AML-193 (cell line): ENCODE measurements around the gene GLI3.

Source experiments
- DNase-seq, 2 experiments: peaks; one replicate each; lab custom pipeline; 2025; lab: John Stamatoyannopoulos, UW

Gene GLI3

DNA sequence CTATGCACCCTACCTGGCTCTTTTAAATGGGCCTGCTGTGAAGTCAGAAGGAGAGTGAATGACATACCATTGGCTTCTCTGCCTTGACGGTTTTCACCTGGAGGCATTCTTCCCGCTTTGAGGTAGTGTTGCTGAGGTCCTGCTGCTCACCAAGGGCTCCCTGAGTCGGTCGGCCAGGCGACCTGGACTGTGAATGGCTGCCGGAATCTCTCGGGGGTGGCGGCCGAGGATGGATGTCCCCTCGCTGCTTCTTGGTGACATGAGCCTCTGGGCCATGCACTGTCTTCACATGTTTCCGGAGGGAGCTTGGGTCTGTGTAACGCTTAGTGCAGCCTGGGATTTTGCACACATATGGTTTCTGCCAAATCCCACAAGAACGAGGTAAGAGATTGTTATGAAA, 264.7 kb downstream of the GLI3 start:
- DNase-seq: no peak

DNA sequence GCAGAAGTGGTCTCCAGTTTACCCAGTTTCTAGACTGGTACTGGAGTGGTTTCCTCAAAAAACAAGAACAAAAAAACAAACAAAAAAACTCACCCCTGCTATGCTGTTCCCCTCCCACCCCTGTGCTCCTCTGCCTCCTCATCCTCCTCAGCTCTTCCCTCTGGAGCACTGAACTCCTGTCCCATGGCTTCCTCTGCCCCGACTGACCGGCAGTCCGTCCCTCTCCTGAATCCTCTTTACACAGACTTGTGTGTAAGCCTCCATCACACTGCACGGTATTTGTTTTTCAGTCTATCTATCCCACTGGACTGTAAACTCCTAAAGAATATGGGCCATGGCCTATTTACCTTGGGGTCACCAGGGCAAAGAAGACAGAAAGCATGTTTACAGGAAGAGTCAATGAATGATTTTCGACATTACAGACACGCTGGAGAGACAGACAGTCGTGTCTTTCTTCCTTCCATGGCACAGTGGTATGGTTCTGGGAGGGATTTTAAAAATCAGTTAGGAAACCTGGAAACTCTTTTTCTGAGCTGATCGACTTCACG, 265.3 kb downstream of the GLI3 start:
- no peak for DNase-seq

DNA sequence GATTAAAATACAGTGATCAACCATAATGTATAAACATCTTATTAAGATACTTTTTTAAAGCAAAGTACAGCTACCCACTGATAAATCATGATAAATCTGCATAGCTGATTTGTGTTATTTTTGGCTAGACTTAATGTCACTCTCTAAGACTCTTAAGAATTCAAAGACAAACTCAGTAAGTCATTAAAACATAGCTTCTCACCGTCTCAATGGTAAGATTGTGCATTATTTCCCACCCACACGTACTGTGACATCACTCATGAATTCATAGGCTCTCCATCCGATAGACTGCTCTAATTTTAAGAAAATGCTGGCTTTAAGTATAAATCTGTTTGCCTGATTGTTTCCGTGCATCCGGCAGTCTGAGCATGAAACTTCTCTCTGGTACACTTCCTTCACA, 266.1 kb downstream of the GLI3 start:
- DNase-seq: no peak

DNA sequence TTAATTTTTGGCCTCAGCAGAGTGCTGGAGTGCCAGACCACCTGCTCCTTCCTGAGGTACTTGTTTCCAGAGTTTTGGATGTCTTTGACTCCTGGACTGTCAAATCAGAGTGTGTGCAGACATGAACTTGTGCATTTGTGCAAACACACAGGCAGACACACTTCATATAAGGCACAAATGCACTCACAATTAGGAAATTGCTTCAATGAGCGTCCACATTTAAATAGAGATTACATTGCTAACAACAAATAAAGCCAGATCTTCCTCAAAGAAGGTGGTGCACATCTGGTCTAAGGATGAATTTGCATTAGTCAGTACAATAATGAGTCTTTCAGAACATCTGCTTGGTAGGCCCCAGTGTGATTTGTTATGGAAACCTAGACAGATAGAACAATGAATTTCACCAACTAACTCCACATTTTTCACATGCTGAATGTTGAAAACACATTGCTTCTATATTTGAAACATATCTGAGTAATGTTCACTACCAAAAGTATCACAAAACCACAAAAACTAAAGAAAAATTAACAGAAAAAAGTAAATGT, 267.4 kb downstream of the GLI3 start:
- DNase-seq: no peak

DNA sequence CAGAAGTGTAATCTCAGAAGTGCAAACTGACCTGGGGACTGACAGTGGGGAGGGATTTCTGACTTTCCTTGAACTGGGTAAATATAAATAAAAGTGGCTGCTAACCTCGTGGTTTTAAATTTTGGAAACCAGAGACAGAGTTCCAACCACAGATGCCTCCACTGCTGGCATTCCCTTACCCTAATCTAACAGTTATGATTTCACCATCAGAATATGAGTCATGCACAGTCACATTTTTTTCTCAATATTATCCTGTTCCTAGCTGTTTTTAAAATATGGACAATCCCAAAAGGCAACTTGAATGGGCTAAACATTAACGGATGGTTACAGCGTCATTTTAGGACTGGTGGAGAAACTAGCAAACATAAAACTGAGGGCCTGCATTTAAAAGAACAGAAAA, 269.9 kb downstream of the GLI3 start:
- peak in 1 of 2 experiments; percentile 30 for DNase-seq

DNA sequence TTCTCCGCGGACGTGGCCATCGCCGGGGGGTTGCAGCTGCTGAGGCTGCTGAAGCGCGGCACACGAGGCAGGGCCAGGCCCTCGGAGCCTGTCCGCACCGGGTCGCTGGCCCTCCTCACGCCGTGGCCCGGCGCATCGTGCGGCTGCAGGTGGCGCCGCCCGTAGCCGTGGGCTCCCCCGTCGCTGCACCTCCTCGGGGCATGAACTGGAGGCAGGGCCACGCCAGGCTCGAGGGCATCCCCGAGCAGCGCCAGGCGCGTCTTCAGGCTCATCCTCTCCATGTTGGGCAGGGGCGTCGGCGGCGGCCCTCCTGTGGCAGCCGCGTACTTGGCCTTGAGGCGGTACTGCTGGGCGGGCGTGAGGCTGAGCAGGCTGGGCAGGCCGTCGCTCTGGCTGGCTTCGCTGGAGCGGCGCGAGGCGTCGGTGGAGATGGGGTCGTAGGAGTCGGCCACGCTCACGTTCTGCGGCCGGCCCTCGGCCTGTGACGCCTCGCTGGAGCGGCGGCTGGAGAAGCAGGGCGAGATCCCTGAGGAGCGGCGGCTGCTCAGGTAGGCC, 271.0 kb downstream of the GLI3 start:
- DNase-seq: no peak

DNA sequence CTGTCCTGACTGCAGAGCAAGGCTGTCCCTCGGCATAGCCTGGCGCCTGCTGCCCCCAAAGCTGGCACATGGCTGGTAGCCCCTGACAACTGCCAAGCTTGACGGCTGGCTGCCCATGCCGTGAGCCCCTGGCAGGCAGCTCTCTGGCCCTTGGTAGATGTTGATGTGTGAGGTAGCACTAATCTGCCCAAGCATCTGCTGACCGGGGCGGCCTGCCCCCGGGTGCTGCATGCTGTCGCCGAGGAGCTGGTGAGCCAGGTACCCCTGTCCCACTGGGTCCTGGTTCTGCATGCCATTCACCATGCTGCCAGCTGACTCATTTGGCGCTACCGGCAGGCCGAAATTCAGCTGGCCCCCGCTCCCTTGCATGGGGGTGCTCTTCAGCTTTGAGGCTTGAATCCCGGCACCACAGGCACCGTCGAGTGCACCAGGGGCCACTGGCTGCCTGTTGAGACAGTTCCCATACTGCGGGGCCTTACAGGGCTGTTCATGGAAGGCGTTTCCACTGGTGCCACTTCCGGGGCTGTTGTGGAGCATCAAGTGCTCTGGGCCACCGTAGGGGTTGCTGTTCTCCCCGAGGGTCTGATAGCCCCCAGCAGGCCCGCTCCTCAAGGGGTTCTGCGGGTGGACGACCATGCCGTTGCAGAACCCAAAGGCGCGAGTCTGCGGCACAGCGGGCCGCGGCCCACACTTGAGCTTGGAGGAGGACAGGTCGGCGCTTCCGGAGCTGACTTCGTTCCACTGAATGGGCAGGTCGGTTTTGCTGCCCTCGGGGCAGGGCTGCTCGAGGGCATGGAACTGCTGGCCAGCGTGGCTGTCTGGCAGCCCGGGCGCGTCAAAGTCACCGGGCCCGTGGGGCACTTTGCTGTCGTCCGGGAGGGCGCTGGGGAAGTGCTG, 271.9 kb downstream of the GLI3 start:
- DNase-seq: no peak

DNA sequence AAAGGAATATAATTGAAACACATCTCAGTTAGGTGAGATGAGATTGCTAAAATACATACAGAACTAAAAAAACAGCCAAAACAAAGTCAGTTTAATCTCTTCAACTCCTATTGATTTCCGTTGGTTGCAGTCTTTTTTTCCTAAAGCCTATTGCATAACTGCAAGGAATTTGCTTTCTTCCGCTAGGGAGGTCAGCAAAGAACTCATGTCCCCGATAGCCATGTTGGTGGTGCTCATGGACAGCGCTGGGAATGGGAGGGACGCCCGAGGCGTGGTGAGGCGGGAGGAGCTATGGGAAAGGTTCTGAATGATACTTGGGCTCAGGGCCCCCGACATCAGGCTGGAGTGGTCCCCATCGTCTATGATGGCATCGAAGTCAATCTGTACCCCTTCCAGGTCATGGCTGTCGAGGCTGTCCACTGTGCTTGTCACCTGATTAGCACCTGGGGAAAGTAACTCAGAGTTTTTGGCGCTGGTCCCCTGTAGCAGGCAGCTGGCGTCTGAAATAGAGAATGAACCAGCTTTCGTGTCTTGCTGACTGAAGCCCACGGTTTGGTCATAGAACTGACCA, 272.7 kb downstream of the GLI3 start:
- DNase-seq: no peak

DNA sequence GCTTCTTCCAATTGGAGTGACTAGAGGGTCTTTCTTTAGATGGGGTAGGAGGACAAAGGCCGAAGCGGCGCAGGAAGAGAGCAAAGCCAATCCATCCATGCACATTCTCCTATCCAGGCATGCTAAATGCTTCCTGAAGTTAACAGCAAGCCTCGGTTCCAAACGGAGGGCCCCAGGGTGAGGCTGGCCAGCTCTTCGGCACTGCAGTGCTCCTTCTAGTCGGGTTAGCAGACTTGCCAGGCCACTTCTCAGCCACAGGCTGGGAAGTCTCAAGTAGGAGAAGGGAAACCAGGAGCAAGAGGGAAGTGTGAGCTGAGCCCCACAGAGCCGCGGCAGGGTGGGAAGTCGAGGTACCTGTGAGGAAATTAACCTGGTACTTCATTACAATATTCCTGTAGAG, 280.3 kb downstream of the GLI3 start:
- DNase-seq: no peak

DNA sequence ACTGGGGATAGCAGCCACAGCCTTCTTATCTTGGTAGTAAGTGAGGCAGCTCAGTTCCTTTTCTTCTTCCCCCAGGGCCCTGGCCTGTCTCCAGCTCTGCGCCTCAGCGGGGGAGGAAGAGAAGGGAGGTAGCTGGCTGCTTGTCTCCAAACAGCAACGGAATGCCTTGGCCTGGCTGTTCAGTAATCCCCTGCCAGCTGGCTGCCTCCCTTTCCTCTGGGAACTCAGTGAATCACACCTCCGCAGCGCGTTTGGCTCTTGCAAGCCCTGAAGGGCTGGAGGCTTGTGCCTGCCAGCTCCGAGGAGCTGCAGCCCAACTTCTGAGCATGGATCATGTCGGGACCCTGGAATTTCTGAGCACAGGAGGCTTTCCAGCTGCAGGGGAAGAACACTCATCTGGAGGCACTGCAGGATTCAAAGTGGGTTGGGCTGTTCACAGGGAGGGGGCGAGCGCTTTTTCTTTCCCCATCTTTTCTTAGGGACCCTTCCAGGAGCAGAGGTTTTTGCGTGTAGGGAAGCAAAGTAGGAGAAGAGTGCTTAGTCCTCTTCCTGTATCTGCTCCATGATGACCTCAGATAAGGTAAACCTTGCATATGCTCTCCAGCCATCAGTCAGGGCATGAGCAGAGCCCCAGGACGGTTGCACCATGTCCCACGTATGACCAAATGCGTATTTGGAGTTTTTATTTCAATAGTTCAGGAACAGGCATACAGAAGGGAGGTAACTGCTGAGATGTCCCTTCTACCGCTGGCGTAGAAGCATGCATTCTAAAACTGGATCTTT, 280.9 kb downstream of the GLI3 start:
- DNase-seq: peak; percentile 78 to 79

DNA sequence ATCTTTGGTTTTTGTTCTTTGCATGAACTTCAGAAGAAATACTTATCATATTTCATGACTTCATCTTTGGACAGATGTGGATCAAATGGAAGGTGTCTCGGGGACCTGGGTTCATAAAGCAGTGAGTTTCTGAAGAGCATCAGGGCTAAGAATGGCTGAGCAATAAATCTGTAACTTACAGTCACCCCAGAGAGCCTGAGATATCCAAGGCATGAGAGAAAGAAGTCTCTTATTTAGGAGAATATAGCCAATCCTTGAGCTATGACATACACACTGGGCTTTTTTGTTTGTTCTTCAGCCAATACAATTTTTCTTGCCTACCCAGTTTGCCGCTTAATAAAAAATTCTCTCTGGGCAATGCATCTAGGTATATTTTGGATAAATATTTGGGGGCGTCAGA, 281.6 kb downstream of the GLI3 start:
- no peak for DNase-seq

DNA sequence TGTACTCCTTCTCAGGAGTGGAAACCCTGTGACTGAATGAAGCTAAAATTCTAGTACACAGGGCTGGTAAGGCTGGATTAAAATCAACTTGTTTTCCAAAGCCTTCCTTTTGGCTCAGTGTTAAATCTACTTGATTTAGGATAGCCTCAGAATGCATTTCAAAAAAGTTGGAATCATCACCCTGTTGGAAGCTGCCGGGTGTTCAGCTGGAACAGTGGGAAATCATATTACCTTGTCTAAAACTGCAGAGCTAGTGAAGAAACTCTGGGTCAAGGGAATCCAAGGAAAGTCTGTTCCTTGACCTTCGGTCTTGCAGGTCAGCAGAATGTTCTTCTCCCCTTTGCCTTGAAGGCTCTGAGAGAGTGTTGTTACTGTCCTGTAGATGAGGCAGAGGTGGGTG, 282.0 kb downstream of the GLI3 start:
- DNase-seq: no peak

DNA sequence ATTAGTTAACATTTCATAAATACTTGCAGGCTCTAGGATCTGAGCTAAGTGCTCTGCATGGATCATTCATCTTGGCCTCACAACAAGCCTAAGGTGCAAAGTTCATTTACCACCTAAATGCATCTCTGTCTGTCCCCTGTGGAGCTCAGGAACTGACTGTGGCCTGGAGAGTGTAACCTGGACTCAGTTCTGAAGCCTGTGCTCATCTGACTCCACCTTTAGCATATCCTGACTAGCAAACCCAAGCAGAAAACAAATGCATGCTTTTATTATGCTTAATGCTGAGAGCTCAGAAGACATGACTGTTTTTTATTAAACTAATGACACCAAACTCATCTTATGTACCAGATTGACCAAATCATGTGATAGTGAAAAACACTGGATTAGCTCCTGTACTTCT, 288.5 kb downstream of the GLI3 start:
- DNase-seq: no peak

DNA sequence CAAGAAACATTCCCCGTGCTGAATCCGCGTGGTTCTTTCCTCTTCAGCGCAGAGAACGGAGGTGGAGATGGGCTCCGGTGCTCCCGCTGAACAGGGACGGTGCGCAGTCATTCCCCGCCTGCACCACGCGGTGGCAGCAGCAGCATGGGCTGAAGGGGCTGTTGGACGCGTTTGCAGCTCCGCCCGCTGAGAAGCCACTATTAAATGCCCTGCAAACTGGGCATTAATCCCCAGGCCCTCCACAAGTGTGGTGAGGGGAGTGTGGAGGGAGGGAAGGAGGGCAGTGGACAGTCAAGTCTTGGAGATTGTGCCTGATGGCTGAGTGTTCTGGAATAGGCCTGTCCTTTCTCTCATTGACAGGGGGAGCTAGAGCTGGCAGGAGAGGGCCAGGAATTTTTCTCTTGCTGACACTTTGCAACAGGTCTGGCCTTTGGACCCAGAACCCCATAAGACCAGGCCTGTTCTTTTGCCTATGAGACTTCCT, 293.9 kb downstream of the GLI3 start:
- peak; percentile 58 for DNase-seq

DNA sequence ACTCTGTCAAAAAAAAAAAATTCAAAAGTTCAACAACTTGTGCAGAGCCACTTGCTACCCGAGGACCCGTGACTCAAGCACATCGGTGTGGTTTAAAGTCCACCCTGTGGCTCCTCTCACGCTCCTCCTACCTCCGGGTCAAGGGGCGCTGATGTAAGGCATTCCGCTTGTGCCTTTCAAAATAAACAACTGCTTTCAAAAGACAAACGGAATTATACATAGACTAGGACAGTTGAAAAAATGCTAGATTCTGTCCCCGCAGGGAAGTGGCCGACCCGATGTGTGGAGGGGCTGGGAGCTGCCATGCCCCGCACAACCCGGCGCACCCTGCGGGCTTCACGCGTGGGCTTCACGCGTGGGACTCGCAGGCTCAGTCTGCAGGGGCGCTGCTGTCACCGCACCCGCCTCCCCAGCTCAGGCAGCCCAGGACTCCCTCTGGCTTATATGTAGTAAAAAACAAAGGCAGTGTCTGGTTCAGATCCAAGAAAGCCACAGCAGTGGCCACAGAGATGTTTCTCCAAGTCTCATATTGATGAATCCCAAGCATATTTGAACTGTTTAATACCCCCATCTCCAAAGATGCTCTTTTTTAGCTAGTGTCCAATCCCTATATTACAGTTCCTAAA, 294.4 kb downstream of the GLI3 start:
- DNase-seq: no peak

DNA sequence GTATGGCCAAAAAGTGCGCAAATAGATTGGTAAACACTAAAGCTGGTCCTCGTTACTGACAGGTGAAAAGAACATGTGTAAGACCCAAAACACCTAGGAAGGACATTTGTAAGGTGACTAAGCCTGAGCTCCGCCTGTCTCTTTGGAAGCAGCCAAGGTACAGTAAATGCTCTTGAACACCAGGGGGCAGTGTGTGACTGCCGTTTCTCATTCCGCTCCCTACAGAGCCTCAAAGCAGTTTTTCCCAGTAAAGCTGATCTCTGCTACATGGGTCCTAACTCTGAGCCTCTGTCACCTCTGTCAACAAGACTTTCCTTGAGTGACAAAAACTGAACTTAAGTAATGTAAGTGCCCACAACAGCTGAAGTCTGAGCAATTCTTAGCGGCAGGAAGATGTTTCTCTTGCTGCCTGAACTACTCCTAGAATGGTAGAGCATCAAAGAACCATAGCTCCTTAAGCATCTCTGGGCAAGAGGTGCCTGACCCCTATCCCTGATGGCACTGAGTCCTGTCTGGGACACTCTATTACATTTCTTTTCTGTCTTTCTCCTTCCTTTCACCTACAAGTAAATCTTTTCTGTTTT, 296.2 kb downstream of the GLI3 start:
- peak; percentile 59 to 61 for DNase-seq

DNA sequence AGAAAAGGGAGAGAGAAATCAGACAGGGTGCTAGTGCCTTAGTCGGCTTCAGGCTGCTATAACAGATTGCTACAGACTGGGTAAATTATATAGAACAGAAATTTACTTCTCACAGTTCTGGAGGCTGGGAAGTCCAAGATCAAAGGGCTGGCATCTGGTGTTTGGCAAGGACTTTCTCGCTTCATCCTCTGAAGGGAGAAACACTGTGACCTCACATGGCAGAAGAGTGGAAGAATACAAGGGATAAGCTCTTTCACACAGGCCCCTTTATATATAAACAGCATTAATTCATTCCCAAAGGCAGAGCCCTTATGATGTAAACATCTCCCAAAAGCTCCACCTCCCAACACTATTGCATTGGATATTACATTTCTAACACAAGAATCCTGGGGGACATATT, 298.6 kb downstream of the GLI3 start:
- no peak for DNase-seq

DNA sequence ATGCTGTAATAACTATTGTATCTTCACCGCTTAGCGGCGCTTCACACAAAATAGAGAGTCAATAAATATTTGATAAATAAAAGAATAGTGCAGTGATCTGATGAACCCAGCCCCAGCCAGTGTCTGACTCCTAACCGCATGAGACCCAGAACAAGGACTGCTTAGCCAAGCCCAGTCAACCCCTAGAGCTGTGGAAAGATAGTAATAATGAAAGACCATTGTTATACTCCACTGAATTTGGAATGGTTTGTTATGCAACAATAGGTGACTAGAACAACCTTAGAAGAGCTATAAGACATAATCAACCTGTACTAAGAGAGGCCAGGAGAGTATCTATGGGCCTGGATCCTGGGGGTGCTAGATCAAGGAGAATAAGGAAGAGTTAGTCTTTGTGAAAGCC, 303.6 kb downstream of the GLI3 start:
- DNase-seq: no peak

DNA sequence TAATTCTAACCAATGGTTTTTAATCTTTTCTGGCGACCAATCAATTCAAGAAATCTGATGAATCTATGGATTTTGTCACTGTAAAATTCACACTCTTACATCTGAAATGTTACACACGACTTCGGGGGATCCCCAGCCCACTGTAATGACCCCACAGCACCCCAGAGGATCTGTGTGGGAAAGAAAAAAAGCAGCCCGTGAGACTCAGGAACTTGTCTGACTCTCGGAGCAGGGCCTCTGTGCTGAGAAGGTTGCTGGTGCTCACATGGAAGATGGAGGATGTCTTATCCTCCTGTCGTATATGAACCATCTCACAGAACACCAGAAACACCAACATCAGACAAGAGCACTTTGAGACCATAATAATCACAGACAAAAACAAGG, 305.8 kb downstream of the GLI3 start:
- no peak for DNase-seq

DNA sequence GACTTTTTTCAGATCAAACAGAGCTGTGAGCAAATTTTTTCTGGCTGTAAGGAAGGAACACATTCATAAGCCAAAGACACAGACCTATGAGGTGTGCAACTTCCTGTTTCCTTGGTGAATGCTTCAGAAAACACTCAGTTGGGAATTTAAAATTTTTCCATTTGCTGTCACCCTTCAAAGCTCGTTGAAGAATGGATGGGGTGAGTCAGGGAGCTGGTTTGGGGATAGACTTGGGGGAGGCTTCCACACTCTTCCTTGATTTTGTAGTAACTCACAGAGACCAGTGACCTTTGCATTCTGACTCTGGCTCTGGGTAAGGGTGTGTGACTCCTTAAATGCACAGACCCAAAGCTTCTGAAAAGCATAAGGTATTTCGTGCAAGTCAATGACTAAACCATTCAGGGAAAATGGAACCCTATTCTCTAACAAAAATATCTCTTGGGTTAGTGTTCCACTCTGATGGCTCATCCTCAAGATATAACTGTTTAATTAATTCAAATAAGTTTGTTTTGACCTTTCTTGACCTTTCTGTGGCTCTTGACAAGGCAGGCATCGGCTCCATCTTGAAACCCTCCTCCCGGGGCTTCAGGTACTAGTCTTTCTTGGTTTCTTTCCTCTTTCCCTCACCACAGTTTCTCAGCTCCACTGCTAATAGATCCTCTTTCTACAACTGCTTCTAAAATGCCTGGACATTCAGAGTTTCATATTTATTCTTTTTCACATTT, 306.3 kb downstream of the GLI3 start:
- no peak for DNase-seq
